Gastroesophageal sphincter (tissue), 4 donors: ENCODE measurements around the gene CEP89. TPM values are rescaled to one million over a fixed set of nuclear protein-coding genes. Genes with fewer than 3 reads are reported as not detected.

Experiments used
- ATAC-seq: fragments of 150-250 bp; one replicate; pipeline ENCODE4 v1.9.1; 2016; ENCODE audit warnings: mild to moderate bottlenecking, moderate library complexity
- H3K27ac ChIP-seq, 4 donors: fragments of 200-600 bp; sonication (generic) in 3 of 4; 1 replicate in 3 of 4; 2 replicates in 1 of 4; pipeline ENCODE4 v1.5.1; 2016 to 2019
- H3K27me3 ChIP-seq: fragments of 200-600 bp; sonication (generic); one replicate; pipeline ENCODE4 v1.5.1; 2019
- H3K36me3 ChIP-seq, 2 donors: fragments of 200-600 bp; sonication (generic); one replicate each; pipeline ENCODE4 v1.5.1; 2019; ENCODE audit warnings: control low read depth in 1 of 2
- H3K4me1 ChIP-seq, 3 donors: fragments of 200-600 bp; sonication (generic); 1 replicate in 2 of 3; 2 replicates in 1 of 3; pipeline ENCODE4 v1.5.1; 2016 to 2019; ENCODE audit warnings: control low read depth in 2 of 3
- H3K4me3 ChIP-seq, 2 donors: fragments of 200-600 bp; sonication (generic); one replicate each; pipeline ENCODE4 v1.5.1; 2019; ENCODE audit warnings: mild to moderate bottlenecking in 1 of 2, moderate library complexity in 1 of 2
- H3K9me3 ChIP-seq, 3 donors: fragments of 200-600 bp; sonication (generic); one replicate each; pipeline ENCODE4 v1.5.1; 2017 to 2019; ENCODE audit warnings: control low read depth in 2 of 3
- CTCF ChIP-seq, 4 experiments: fragments of 200-600 bp in 2 of 4; fragments of 450-650 bp in 2 of 4; sonication (generic) in 1 of 4; IDR thresholded peaks; one replicate each; pipeline ENCODE4 v1.5.1; 2017 to 2019; ENCODE audit warnings: antibody characterized with exemption in 4 of 4, mild to moderate bottlenecking in 2 of 4, moderate library complexity in 2 of 4
- EP300 ChIP-seq: sonication (generic); formaldehyde crosslinking; IDR thresholded peaks from one replicate; pipeline ENCODE4 v1.6.1; 2017; ENCODE audit warnings: antibody characterized with exemption, mild to moderate bottlenecking
- POLR2A ChIP-seq, 2 donors: fragments of 450-650 bp; IDR thresholded peaks; one replicate each; pipeline ENCODE4 v1.6.1; 2017; ENCODE audit warnings: antibody characterized with exemption in 2 of 2, mild to moderate bottlenecking in 2 of 2, moderate library complexity in 1 of 2
- POLR2AphosphoS5 ChIP-seq: sonication (generic); formaldehyde crosslinking; IDR thresholded peaks from one replicate; pipeline ENCODE4 v1.6.1; 2017; ENCODE audit warnings: antibody characterized with exemption
- WGBS, 2 donors: methylation state at CpG; one replicate each; pipeline ENCODE4 v1.1.5; 2018; ENCODE audit warnings: low coverage in 1 of 2; 5-methylcytosine and 5-hydroxymethylcytosine counted together
- total RNA-seq, 4 donors: library from RNA; depleted of rRNA; stranded (reverse); fragments of >200 nt; gene quantifications; one replicate each; pipeline ENCODE4 v1.1.0, GENCODE V29; 2016

The CEP89 gene
- total RNA-seq, 4 donors from 2014 or later = 14.8 to 21.9 (median 20.2) TPM

- WGBS, 2 donors = 76 to 100% methylated on average over 1 to 3 of the region's 9 CpGs
- no peaks in the 10 kb centered on the region for H3K9me3 ChIP-seq
- H3K27me3 ChIP-seq = no peaks in the 10 kb centered on the region
- no peak for TF ChIP-seq EP300
- TF ChIP-seq POLR2A (IDR thresholded peaks at IDR 0.05) = no peak
- TF ChIP-seq CTCF (IDR thresholded peaks at IDR 0.05) = no peak
- TF ChIP-seq POLR2AphosphoS5 = no peak
- no peak for ATAC-seq
- H3K4me1 ChIP-seq = no peaks in the 10 kb centered on the region
- no peak overlapping the region for H3K27ac ChIP-seq
- peaks cover 0 to 98% of the 10 kb centered on the region in 2 donors for H3K36me3 ChIP-seq
- no peak overlapping the region for H3K4me3 ChIP-seq
Observed at GRCh38 chr19:32935629-32936028, 36.1 kb downstream of the CEP89 start.

- Histone ChIP-seq H3K36me3 (peaks cover 4 to 98% of the 10 kb centered on the region in 2 donors), H3K27me3 (no peaks in the 10 kb centered on the region), H3K9me3 (peaks cover 0 to 2% (median 0%) of the 10 kb centered on the region in 3 donors), H3K4me3 (no peak overlapping the region), H3K4me1 (no peaks in the 10 kb centered on the region), H3K27ac (no peak overlapping the region)
- TF ChIP-seq EP300 (no peak), POLR2AphosphoS5 (no peak), CTCF (IDR thresholded peaks at IDR 0.05) (no peak), POLR2A (IDR thresholded peaks at IDR 0.05) (no peak)
- 97 to 100% methylated on average over 2 to 3 of the region's 3 CpGs for WGBS, 2 donors
- no peak for ATAC-seq
Observed at GRCh38 chr19:32933571-32933970, 38.2 kb downstream of the CEP89 start.

- Histone ChIP-seq H3K27ac (no peak overlapping the region), H3K9me3 (peaks cover 0 to 9% (median 0%) of the 10 kb centered on the region in 3 donors), H3K27me3 (no peaks in the 10 kb centered on the region), H3K4me3 (no peak overlapping the region), H3K4me1 (no peaks in the 10 kb centered on the region), H3K36me3 (peaks cover 5 to 98% of the 10 kb centered on the region in 2 donors)
- TF ChIP-seq POLR2AphosphoS5 (no peak), CTCF (IDR thresholded peaks at IDR 0.05) (no peak)
- no peak for ATAC-seq
- 96 to 98% methylated on average over 4 to 7 of the region's 8 CpGs for WGBS, 2 donors
Observed at GRCh38 chr19:32930567-32930966, 41.2 kb downstream of the CEP89 start.

- Histone ChIP-seq H3K36me3 (peaks cover 5 to 98% of the 10 kb centered on the region in 2 donors), H3K27ac (no peak overlapping the region)
Observed at GRCh38 chr19:32928806-32929205, 43.0 kb downstream of the CEP89 start.

More at GRCh38 chr19:32928806-32929205, 43.0 kb downstream of the CEP89 start:
- Histone ChIP-seq H3K9me3 (peaks cover 0 to 9% (median 0%) of the 10 kb centered on the region in 3 donors), H3K4me3 (no peak overlapping the region), H3K4me1 (no peaks in the 10 kb centered on the region), H3K27me3 (no peaks in the 10 kb centered on the region)
- 88 to 93% methylated on average over 2 of the region's 2 CpGs for WGBS, 2 donors
- no peak for ATAC-seq
- TF ChIP-seq CTCF (IDR thresholded peaks at IDR 0.05) (no peak), POLR2AphosphoS5 (no peak), EP300 (no peak)
